Endothelial cell of umbilical vein (primary cell): ENCODE data around the gene MDGA2. TPM values are rescaled to one million over a fixed set of nuclear protein-coding genes. Genes with fewer than 3 reads are reported as not detected.

Source experiments
- BruUV-seq: library from RNA; stranded (reverse); fragments of 400-500 nt; replicated peaks from 2 replicates; lab custom pipeline; 2021; lab: Mats Ljungman, UMichigan
- CTCF ChIA-PET: fragments of 300-600, 350-600 bp; sonication (Branson Sonifier 250); formaldehyde crosslinking; loops from one replicate; lab custom pipeline; 2021; ENCODE audit warnings: antibody characterized with exemption, inconsistent platforms; lab: Charles Lee
- POLR2A ChIA-PET: fragments of 300-600, 350-600 bp; sonication (Branson Sonifier 250); formaldehyde crosslinking; loops from one replicate; lab custom pipeline; 2021; ENCODE audit warnings: antibody characterized with exemption, inconsistent platforms; lab: Charles Lee
- DNase-seq: peaks from one replicate; pipeline ENCODE4 v3.0.0-alpha.2; 2011; ENCODE audit warnings: low read depth, low spot score
- FAIRE-seq: peaks from 2 replicates; lab custom pipeline; 2011; peaks lifted over from hg19 to GRCh38; lab: Jason Lieb, UNC
- H2AFZ ChIP-seq: 2 replicates; pipeline ENCODE4 v1.6.0; 2012; ENCODE audit warnings: low read depth, low read length, control low read depth, inconsistent platforms
- H3K27ac ChIP-seq: 2 replicates; pipeline ENCODE4 v1.5.1; 2011; ENCODE audit warnings: low read depth, mild to moderate bottlenecking, control low read depth, low read length, moderate library complexity; ENCODE audit not compliant: insufficient read depth
- H3K27me3 ChIP-seq, 2 experiments: 2 replicates each; pipeline versions ENCODE4 v1.6.0 to v1.6.1; 2011; ENCODE audit warnings: low read length in 2 of 2, mixed read lengths in 1 of 2; ENCODE audit not compliant: control insufficient read depth in 2 of 2, insufficient read depth in 2 of 2
- H3K36me3 ChIP-seq, 2 experiments: 2 replicates in 1 of 2; 3 replicates in 1 of 2; pipeline ENCODE4 v1.5.1; 2011; ENCODE audit warnings: low read length in 2 of 2, mild to moderate bottlenecking in 1 of 2, moderate library complexity in 1 of 2; ENCODE audit not compliant: control insufficient read depth in 2 of 2, insufficient read depth in 2 of 2; ENCODE audit errors: extremely low read depth in 1 of 2
- H3K4me1 ChIP-seq: 3 replicates; pipeline ENCODE4 v1.5.1; 2011; ENCODE audit warnings: mild to moderate bottlenecking, low read length; ENCODE audit not compliant: control insufficient read depth, insufficient read depth; ENCODE audit errors: extremely low read depth
- H3K4me2 ChIP-seq: 2 replicates; pipeline ENCODE4 v1.6.1; 2011; ENCODE audit warnings: low read length, control low read depth, mixed read lengths; ENCODE audit not compliant: insufficient read depth
- H3K4me3 ChIP-seq, 3 experiments: fragments of 200-600 bp in 1 of 3; sonication (generic), shearing (Covaris generic) in 1 of 3; replicated peaks in 1 of 3; 2 replicates each; pipeline ENCODE4 v1.5.1; 2011 to 2016; ENCODE audit warnings: control low read depth in 3 of 3, low read length in 3 of 3, mild to moderate bottlenecking in 2 of 3, inconsistent platforms in 1 of 3, low read depth in 1 of 3, moderate library complexity in 1 of 3; ENCODE audit not compliant: insufficient read depth in 1 of 3
- H3K79me2 ChIP-seq: 2 replicates; pipeline ENCODE4 v1.6.0; 2012; ENCODE audit warnings: low read length, inconsistent platforms; ENCODE audit not compliant: control insufficient read depth, insufficient read depth
- H3K9ac ChIP-seq: replicated peaks from 2 replicates; pipeline ENCODE3; 2011; ENCODE audit warnings: low read length, control low read depth; ENCODE audit not compliant: insufficient read depth; ENCODE audit errors: extremely low read depth
- H3K9me1 ChIP-seq: replicated peaks from 3 replicates; pipeline ENCODE4 v1.6.0; 2011; ENCODE audit warnings: mild to moderate bottlenecking, low read length; ENCODE audit not compliant: control insufficient read depth, insufficient read depth; ENCODE audit errors: extremely low read depth
- H3K9me3 ChIP-seq: replicated peaks from 2 replicates; pipeline ENCODE4 v1.5.1; 2012; ENCODE audit warnings: low read length, inconsistent platforms; ENCODE audit not compliant: control insufficient read depth, insufficient read depth
- H4K20me1 ChIP-seq: replicated peaks from 2 replicates; pipeline ENCODE3; 2011; ENCODE audit warnings: mild to moderate bottlenecking, low read length; ENCODE audit not compliant: control insufficient read depth, insufficient read depth; ENCODE audit errors: extremely low read depth
- MYC ChIP-seq: IDR thresholded peaks from one replicate; pipeline ENCODE4 v1.6.1; 2011; ENCODE audit warnings: mild to moderate bottlenecking, low read depth, low read length
- POLR2A ChIP-seq: IDR thresholded peaks from 2 replicates; pipeline ENCODE4 v1.6.1; 2012; ENCODE audit warnings: low read depth, mild to moderate bottlenecking, control low read depth, low read length
- dilution Hi-C: fragments of 300-500 bp; cut with MboI; formaldehyde crosslinking; loops from one replicate; pipeline ENCODE4 v1.15.0; 2019; ENCODE audit warnings: low sequenced_read_pairs; ENCODE audit not compliant: extremely low pct_ligation_motif_present
- intact Hi-C: fragments of 100-400 bp; cut with micrococcal nuclease; formaldehyde crosslinking; loops from one replicate; pipeline ENCODE4 v1.10.0; 2022
- polyA plus RNA-seq, 4 experiments: library from polyadenylated mRNA; depleted of rRNA in 3 of 4; stranded (reverse) in 3 of 4; unstranded in 1 of 4; fragments of >200 nt; gene quantifications; 2 replicates each; pipeline versions ENCODE4 v1.2.1 to v1.2.3, GENCODE V29; 2011 to 2012; ENCODE audit warnings: missing spikeins in 1 of 4
- total RNA-seq: library from RNA; stranded (reverse); gene quantifications from 2 replicates; pipeline ENCODE4 v1.2.3, GENCODE V29; 2021
- TF ChIP-seq, protein P1 (sequence below): IDR thresholded peaks from 2 replicates; pipeline ENCODE4 v1.6.1; 2011; ENCODE audit not compliant: insufficient read depth, insufficient read length
- TF ChIP-seq, protein P2 (sequence below), 2 donors: IDR thresholded peaks; 1 replicate in 1 of 2; 2 replicates in 1 of 2; pipeline ENCODE4 v1.5.1; 2011; ENCODE audit warnings: low read length in 2 of 2, mild to moderate bottlenecking in 2 of 2, moderate library complexity in 2 of 2, control low read depth in 1 of 2, inconsistent platforms in 1 of 2, low read depth in 1 of 2; ENCODE audit not compliant: insufficient read depth in 1 of 2; ENCODE audit errors: extremely low read depth in 1 of 2

The MDGA2 gene
- total and polyA plus RNA-seq, 2 donors (not counting 3 experiments of a cell fraction or from before 2014, with no cell fraction given) = not detected

GRCh38 chr14:47044841-47045240, 630.6 kb downstream of the MDGA2 start:
- Histone ChIP-seq H3K79me2 (no peaks in the 10 kb centered on the region), H3K9me1 (no peaks in the 10 kb centered on the region), H4K20me1 (no peaks in the 10 kb centered on the region), H3K27me3 (no peaks in the 10 kb centered on the region), H3K4me1 (no peaks in the 10 kb centered on the region), H3K4me2 (no peak overlapping the region), H3K9ac (no peak overlapping the region), H3K27ac (no peak overlapping the region), H3K4me3 (no peak overlapping the region), H2AFZ (no peak overlapping the region), H3K36me3 (no peaks in the 10 kb centered on the region), H3K9me3 (no peaks in the 10 kb centered on the region)
- DNase-seq (peak; percentile 41), FAIRE-seq (no peak)
- CTCF ChIA-PET = interaction anchor here (0.7 to 1.0 kb wide), 4 partner anchors 10 to 235 kb away, joined by 3 to 10 read pairs (median 4); no protein-coding TSS in a partner anchor
- no TSS peak for BruUV-seq
- dilution Hi-C loops = no loop called here
- intact Hi-C loops = loop anchor here (1.0 to 5.0 kb wide), 2 partner anchors 233 to 463 kb away; no protein-coding TSS in a partner anchor
- POLR2A ChIA-PET = no interaction called here
- TF ChIP-seq, protein P1, sequence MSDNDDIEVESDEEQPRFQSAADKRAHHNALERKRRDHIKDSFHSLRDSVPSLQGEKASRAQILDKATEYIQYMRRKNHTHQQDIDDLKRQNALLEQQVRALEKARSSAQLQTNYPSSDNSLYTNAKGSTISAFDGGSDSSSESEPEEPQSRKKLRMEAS = no peak
- TF ChIP-seq, protein P2, sequence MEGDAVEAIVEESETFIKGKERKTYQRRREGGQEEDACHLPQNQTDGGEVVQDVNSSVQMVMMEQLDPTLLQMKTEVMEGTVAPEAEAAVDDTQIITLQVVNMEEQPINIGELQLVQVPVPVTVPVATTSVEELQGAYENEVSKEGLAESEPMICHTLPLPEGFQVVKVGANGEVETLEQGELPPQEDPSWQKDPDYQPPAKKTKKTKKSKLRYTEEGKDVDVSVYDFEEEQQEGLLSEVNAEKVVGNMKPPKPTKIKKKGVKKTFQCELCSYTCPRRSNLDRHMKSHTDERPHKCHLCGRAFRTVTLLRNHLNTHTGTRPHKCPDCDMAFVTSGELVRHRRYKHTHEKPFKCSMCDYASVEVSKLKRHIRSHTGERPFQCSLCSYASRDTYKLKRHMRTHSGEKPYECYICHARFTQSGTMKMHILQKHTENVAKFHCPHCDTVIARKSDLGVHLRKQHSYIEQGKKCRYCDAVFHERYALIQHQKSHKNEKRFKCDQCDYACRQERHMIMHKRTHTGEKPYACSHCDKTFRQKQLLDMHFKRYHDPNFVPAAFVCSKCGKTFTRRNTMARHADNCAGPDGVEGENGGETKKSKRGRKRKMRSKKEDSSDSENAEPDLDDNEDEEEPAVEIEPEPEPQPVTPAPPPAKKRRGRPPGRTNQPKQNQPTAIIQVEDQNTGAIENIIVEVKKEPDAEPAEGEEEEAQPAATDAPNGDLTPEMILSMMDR (IDR thresholded peaks at IDR 0.05; ENCODE audit: extremely low read depth in 1 of 2, insufficient read depth in 1 of 2, low read depth in 1 of 2, low read length in 2 of 2) = peak in 1 of 2 donors; percentile 36
- no peak for TF ChIP-seq POLR2A

- H3K4me3 ChIP-seq = no peak overlapping the region
- peak; percentile 51 for DNase-seq
- H3K9ac ChIP-seq = no peak overlapping the region
- no TSS peak for BruUV-seq
- ChIA-PET CTCF (interaction anchor here (1.3 to 1.5 kb wide), 2 partner anchors 13 to 238 kb away, joined by 4 to 5 read pairs; no protein-coding TSS in a partner anchor), POLR2A (no interaction called here)
- TF ChIP-seq, protein P2 (IDR thresholded peaks at IDR 0.05; ENCODE audit: extremely low read depth in 1 of 2, insufficient read depth in 1 of 2, low read depth in 1 of 2, low read length in 2 of 2) = peak; percentile 5 to 13
- no peak for TF ChIP-seq MYC
- no peak overlapping the region for H3K27ac ChIP-seq
- H3K36me3 ChIP-seq = no peaks in the 10 kb centered on the region
- H4K20me1 ChIP-seq = no peaks in the 10 kb centered on the region
- intact Hi-C loops (loop anchor here (1.0 to 5.0 kb wide), 2 partner anchors 458 to 550 kb away; no protein-coding TSS in a partner anchor), dilution Hi-C loops (no loop called here)
- no peaks in the 10 kb centered on the region for H3K4me1 ChIP-seq
- no peaks in the 10 kb centered on the region for H3K79me2 ChIP-seq
- no peaks in the 10 kb centered on the region for H3K9me3 ChIP-seq
- no peak overlapping the region for H3K4me2 ChIP-seq
- no peak overlapping the region for H2AFZ ChIP-seq
- no peaks in the 10 kb centered on the region for H3K27me3 ChIP-seq
- no peaks in the 10 kb centered on the region for H3K9me1 ChIP-seq
- FAIRE-seq = no peak
These were observed 634.9 kb downstream of the MDGA2 start for GRCh38 chr14:47040550-47040949.
